LNCAP (cell line): ENCODE measurements around the gene FGF2.

Experiments
- TF ChIP-seq, protein P1 (sequence below): fragments of 450-650 bp; IDR thresholded peaks from 2 replicates; pipeline ENCODE4 v1.5.1; 2017; ENCODE audit warnings: mild to moderate bottlenecking

Gene FGF2

DNA sequence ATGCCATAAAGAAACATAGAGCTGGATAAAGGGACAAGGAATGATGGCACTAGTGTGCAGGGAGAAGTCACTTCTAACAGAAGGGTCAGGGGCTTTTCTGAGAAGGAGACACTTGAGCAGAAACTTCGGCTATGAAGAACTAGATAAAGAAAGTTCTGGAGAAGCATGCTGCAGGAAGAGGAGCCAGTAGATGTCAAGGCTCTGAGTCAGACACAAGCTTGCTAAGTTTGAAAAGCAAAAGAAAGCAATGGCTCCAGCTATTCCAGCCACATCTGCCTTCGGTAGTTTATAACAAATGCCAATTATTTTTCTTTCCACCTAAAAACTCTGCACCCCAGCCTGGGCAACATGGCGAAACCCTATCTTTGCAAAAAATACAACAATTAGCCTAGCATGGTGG is 88.3 kb downstream of the FGF2 start:
- TF ChIP-seq, protein P1, sequence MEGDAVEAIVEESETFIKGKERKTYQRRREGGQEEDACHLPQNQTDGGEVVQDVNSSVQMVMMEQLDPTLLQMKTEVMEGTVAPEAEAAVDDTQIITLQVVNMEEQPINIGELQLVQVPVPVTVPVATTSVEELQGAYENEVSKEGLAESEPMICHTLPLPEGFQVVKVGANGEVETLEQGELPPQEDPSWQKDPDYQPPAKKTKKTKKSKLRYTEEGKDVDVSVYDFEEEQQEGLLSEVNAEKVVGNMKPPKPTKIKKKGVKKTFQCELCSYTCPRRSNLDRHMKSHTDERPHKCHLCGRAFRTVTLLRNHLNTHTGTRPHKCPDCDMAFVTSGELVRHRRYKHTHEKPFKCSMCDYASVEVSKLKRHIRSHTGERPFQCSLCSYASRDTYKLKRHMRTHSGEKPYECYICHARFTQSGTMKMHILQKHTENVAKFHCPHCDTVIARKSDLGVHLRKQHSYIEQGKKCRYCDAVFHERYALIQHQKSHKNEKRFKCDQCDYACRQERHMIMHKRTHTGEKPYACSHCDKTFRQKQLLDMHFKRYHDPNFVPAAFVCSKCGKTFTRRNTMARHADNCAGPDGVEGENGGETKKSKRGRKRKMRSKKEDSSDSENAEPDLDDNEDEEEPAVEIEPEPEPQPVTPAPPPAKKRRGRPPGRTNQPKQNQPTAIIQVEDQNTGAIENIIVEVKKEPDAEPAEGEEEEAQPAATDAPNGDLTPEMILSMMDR, result no peak

DNA sequence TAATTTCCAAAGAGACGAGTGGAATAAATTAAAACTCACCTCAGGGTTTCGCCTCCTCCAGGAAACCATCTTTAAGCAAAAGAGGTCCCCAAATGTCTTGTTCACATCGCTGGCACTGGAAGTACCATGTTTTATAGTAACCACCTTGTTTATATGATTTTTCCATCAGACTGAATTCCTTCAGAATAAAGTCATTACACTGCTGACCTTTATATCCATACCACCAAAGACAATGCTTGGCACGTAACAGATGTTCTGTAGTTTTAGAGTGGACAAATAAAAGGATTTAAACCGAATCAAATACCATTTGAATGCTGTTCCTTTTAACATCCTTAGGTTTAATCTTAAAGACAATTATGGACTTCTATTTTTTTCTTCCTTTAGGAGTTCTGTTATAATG is 91.1 kb downstream of the FGF2 start:
- TF ChIP-seq, protein P1, result no peak

GRCh38 chr4:122920473-122920872 is 93.8 kb downstream of the FGF2 start:
- TF ChIP-seq, protein P1, result no peak

- TF ChIP-seq, protein P1, result no peak
Measured at GRCh38 chr4:122921300-122921699, 94.7 kb downstream of the FGF2 start.

GRCh38 chr4:122921971-122922876 is 95.6 kb downstream of the FGF2 start, which contains the start of gene NUDT6:
Gene NUDT6, minus strand, starts transcription at chr4:122922597. Its CDS starts 25 bp downstream, at chr4:122922572.
- TF ChIP-seq, protein P1, result no peak

DNA sequence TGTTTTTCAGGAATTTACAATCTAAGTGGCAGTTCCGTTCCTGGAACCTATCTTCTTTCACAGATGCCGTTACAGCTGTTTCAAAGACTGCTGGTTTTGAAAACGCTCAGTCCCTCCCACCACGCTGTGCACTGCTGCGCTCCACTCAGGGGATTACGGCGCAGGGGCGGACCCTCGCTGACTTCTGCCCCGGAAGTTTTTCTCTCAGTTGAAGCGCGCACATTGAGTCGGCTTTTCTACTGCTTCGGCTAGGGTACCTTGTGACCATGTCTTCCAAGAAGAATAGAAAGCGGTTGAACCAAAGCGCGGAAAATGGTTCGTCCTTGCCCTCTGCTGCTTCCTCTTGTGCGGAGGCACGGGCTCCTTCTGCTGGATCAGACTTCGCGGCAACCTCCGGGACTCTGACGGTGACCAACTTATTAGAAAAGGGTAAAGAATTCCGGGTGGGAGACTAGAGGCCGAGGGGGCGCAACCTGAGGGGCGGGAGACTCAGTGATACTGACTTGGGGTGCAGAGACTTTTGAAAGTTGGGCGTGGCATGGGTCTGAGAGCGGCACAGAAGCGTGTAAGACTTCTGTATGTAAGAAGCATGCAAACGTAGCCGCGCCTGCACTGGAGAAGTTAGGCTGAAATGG is 96.4 kb downstream of the FGF2 start:
- TF ChIP-seq, protein P1, result no peak

- TF ChIP-seq, protein P1, result no peak
Measured at GRCh38 chr4:122928930-122929329, 102.3 kb downstream of the FGF2 start.
